ENCODE measurements around the gene ZDHHC19.
A peak's percentile ranks its signal among the peaks of the same experiment; 100 is the strongest.
"Not testable (repeated sequence)": the region's sequence is repeated elsewhere in the genome, so short reads cannot be mapped to it uniquely, and the experiment has no call there.

The ZDHHC19 gene

GRCh38 chr3:196165850-196166249 is 45.4 kb downstream of the ZDHHC19 start:
- no peak overlapping the region for H3K4me3 ChIP-seq (ENCODE audit: low read depth in 1 of 2, low read length in 1 of 2)
- no peaks in the 10 kb centered on the region for H3K36me3 ChIP-seq
- no peaks in the 10 kb centered on the region for H3K9me3 ChIP-seq
- H3K27ac ChIP-seq: peak overlapping the region; percentile 13
- no peak for TF ChIP-seq CTCF (IDR thresholded peaks at IDR 0.05)
- peaks cover 28 to 35% of the 10 kb centered on the region in 2 experiments for H3K4me1 ChIP-seq (ENCODE audit: control insufficient read depth in 1 of 2, insufficient read depth in 1 of 2, low read depth in 1 of 2, low read length in 1 of 2)
- no peaks in the 10 kb centered on the region for H3K27me3 ChIP-seq

- not testable (repeated sequence) for H3K27me3 ChIP-seq; H3K4me3 ChIP-seq (ENCODE audit: low read depth in 1 of 2, low read length in 1 of 2); H3K9me3 ChIP-seq; H3K36me3 ChIP-seq; H3K27ac ChIP-seq
- peaks cover 26 to 35% of the 10 kb centered on the region in 2 experiments for H3K4me1 ChIP-seq (ENCODE audit: control insufficient read depth in 1 of 2, insufficient read depth in 1 of 2, low read depth in 1 of 2, low read length in 1 of 2)
Measured at GRCh38 chr3:196165006-196165575, 46.1 kb downstream of the ZDHHC19 start.

- Histone ChIP-seq H3K36me3 (no peaks in the 10 kb centered on the region), H3K4me3 (ENCODE audit: low read depth in 1 of 2, low read length in 1 of 2) (no peak overlapping the region), H3K4me1 (ENCODE audit: control insufficient read depth in 1 of 2, insufficient read depth in 1 of 2, low read depth in 1 of 2, low read length in 1 of 2) (peaks cover 26 to 35% of the 10 kb centered on the region in 2 experiments), H3K9me3 (no peaks in the 10 kb centered on the region), H3K27me3 (no peaks in the 10 kb centered on the region), H3K27ac (no peak overlapping the region)
- TF ChIP-seq CTCF (IDR thresholded peaks at IDR 0.05): no peak
Measured at GRCh38 chr3:196164576-196164975, 46.6 kb downstream of the ZDHHC19 start.

GRCh38 chr3:196163666-196164493 is 47.3 kb downstream of the ZDHHC19 start:
- Histone ChIP-seq H3K27me3 (no peaks in the 10 kb centered on the region), H3K4me3 (ENCODE audit: low read depth in 1 of 2, low read length in 1 of 2) (no peak overlapping the region), H3K9me3 (no peaks in the 10 kb centered on the region), H3K4me1 (ENCODE audit: control insufficient read depth in 1 of 2, insufficient read depth in 1 of 2, low read depth in 1 of 2, low read length in 1 of 2) (peaks cover 28 to 36% of the 10 kb centered on the region in 2 experiments), H3K36me3 (no peaks in the 10 kb centered on the region), H3K27ac (peak overlapping the region; percentile 0)
- TF ChIP-seq CTCF (IDR thresholded peaks at IDR 0.05): no peak

- Histone ChIP-seq H3K36me3 (no peaks in the 10 kb centered on the region), H3K27me3 (no peaks in the 10 kb centered on the region), H3K9me3 (no peaks in the 10 kb centered on the region), H3K4me3 (ENCODE audit: low read depth in 1 of 2, low read length in 1 of 2) (no peak overlapping the region), H3K27ac (no peak overlapping the region), H3K4me1 (ENCODE audit: control insufficient read depth in 1 of 2, insufficient read depth in 1 of 2, low read depth in 1 of 2, low read length in 1 of 2) (peaks cover 28 to 36% of the 10 kb centered on the region in 2 experiments)
- TF ChIP-seq CTCF (IDR thresholded peaks at IDR 0.05): no peak
Measured at GRCh38 chr3:196163212-196163611, 48.0 kb downstream of the ZDHHC19 start.

- Histone ChIP-seq H3K36me3 (no peaks in the 10 kb centered on the region), H3K9me3 (no peaks in the 10 kb centered on the region), H3K27ac (no peak overlapping the region), H3K4me1 (ENCODE audit: control insufficient read depth in 1 of 2, insufficient read depth in 1 of 2, low read depth in 1 of 2, low read length in 1 of 2) (peaks cover 28 to 36% of the 10 kb centered on the region in 2 experiments), H3K4me3 (ENCODE audit: low read depth in 1 of 2, low read length in 1 of 2) (no peak overlapping the region), H3K27me3 (no peaks in the 10 kb centered on the region)
- no peak for TF ChIP-seq CTCF (IDR thresholded peaks at IDR 0.05)
Measured at GRCh38 chr3:196162679-196163078, 48.5 kb downstream of the ZDHHC19 start.

Data from neutrophil (primary cell).